PC-9 (cell line): ENCODE results near the gene PBX3.

Source experiments
- EZH2 ChIP-seq: fragments of 200-600 bp; sonication (generic); IDR thresholded peaks from 2 replicates; pipeline ENCODE4 v1.8.0; 2017; ENCODE audit warnings: antibody characterized with exemption, low read depth
- TF ChIP-seq, protein P1 (sequence below): fragments of 200-600 bp; sonication (generic); conservative IDR thresholded peaks from 2 replicates; pipeline ENCODE4 v1.6.1; 2017; ENCODE audit warnings: mixed run types, antibody characterized with exemption, mild to moderate bottlenecking, moderate library complexity

DNA sequence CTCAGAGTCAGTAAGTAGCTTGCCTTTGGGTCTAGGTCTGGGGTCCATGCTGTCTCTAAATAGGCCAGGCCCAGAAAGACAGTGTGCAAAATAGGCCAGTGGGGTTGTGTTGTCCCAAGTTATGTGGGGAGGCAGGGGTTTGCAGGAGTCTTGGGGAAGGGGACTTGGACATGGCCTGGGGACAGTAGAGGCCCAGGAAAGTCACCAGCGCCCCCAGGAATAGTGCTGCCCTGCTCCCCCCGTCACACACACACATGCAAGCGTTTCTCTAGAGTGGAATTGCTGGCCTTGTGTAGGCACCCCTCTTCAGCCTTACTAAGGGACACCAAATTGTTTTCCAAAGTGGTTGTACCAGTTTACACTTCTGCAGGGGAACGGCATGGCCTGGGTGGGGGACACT lies 227.5 kb downstream of the PBX3 start:
- TF ChIP-seq, protein P1, sequence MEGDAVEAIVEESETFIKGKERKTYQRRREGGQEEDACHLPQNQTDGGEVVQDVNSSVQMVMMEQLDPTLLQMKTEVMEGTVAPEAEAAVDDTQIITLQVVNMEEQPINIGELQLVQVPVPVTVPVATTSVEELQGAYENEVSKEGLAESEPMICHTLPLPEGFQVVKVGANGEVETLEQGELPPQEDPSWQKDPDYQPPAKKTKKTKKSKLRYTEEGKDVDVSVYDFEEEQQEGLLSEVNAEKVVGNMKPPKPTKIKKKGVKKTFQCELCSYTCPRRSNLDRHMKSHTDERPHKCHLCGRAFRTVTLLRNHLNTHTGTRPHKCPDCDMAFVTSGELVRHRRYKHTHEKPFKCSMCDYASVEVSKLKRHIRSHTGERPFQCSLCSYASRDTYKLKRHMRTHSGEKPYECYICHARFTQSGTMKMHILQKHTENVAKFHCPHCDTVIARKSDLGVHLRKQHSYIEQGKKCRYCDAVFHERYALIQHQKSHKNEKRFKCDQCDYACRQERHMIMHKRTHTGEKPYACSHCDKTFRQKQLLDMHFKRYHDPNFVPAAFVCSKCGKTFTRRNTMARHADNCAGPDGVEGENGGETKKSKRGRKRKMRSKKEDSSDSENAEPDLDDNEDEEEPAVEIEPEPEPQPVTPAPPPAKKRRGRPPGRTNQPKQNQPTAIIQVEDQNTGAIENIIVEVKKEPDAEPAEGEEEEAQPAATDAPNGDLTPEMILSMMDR = no peak
- TF ChIP-seq EZH2 = no peak
